Left renal cortex interstitium (tissue), 4 donors: Measurements from ENCODE around the gene KBTBD4. TPM values are rescaled to one million over a fixed set of nuclear protein-coding genes. Genes with fewer than 3 reads are reported as not detected.

ENCODE experiments used
- DNase-seq, 4 donors: peaks; one replicate each; pipeline ENCODE4 v3.0.0-alpha.2; 2013; ENCODE audit warnings: low read depth in 4 of 4, low spot score in 2 of 4, missing footprints in 1 of 4
- polyA plus RNA-seq, 4 donors: library from polyadenylated mRNA; unstranded; fragments of 120-200 nt; gene quantifications; one replicate each; pipeline ENCODE4 v1.2.1, GENCODE V29; 2013; ENCODE audit not compliant: insufficient read length in 4 of 4

KBTBD4 gene
- 10 to 100 TPM; 25.6 to 28.3 (median 26.6) TPM for polyA plus RNA-seq

GRCh38 chr11:47578524-47579494 is at the start of gene KBTBD4, which contains the start of gene NDUFS3:
Gene KBTBD4, minus strand, starts transcription at chr11:47578970. Its CDS starts 19 bp downstream, at chr11:47578951.
Gene NDUFS3, plus strand, starts transcription at chr11:47579074. Its CDS starts 18 bp downstream, at chr11:47579092.
- peak; percentile 83 to 97 (median 88) for DNase-seq

GRCh38 chr11:47628026-47628425 is 49.3 kb upstream of the KBTBD4 start:
- DNase-seq, result no peak

GRCh38 chr11:47626234-47626633 is 47.5 kb upstream of the KBTBD4 start:
- DNase-seq, result no peak

DNA sequence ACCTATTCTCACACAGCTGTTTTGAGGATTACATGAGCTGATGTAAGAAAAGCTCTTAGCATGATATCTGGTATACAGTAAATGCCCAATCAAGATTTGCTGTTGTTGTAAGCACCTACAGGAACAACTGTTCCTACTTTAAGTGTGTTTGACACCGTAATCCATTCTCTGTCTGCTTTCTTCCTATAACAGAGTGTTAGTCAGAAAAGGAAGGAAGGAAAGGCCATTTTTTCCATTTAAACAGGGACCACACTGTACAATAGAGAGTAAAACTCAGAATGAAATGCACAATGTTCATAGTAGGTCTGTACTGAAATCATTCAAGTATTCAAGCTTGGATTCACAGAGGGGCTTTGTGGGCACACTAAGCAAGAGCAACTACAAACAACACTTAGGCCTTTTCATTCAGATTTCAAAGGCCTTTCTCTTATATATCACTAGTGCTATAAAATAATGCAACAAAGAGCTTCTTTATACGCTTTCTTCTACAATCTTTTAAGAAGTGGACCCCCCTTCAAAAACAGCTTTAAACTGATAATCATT is 42.1 kb upstream of the KBTBD4 start:
- no peak for DNase-seq

DNA sequence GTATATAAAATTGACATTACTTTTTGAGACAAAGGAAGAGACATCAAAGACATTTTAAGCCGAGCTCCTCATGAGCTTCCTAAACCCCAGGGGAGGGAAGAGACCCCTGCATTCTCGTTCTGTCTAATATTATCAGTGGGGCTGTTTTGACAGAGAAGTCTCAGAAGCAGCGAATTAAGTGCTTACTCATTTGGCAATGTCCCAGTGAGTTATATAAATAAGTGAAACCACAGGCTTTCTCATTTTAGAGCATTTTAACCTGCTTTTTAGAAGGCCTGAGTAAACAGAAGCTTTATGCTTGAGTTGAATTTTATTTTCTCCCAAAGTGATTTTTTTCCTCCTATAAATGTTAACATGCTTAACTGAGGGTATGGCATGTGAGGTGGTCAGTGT is 38.6 kb upstream of the KBTBD4 start:
- DNase-seq, result no peak

GRCh38 chr11:47616726-47617416 is 38.1 kb upstream of the KBTBD4 start:
- DNase-seq, result peak in 1 of 4 donors; percentile 44

- no peak for DNase-seq
Measured at GRCh38 chr11:47615249-47615648, 36.5 kb upstream of the KBTBD4 start.

- DNase-seq, result no peak
Measured at GRCh38 chr11:47611348-47611794, 32.6 kb upstream of the KBTBD4 start.

- no peak for DNase-seq
Measured at GRCh38 chr11:47609675-47610074, 30.9 kb upstream of the KBTBD4 start.

GRCh38 chr11:47607380-47607779 is 28.6 kb upstream of the KBTBD4 start:
- DNase-seq, result no peak

- no peak for DNase-seq
Measured at GRCh38 chr11:47606731-47607130, 28.0 kb upstream of the KBTBD4 start.

DNA sequence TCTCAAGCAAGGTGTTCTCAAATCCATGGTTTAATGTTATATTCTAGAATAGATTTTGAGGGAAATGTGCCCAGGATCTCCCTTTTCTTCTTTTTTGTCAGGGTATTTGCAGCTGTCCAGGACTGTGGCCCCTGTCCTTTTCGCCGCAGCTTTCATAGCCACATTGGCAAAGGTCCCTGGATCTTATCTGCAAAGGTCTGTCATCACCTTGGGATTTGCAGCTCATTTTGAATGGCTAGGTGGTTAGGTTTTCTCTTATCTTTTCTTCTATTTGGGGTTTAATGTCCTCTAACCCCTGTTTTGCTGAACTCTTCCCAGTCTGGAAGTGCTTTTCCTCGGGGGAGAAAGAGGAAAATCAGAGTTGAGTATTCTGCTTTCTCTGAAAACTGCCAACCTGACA is 27.2 kb upstream of the KBTBD4 start:
- DNase-seq, result no peak

GRCh38 chr11:47603295-47603694 is 24.5 kb upstream of the KBTBD4 start:
- DNase-seq, result no peak

- no peak for DNase-seq
Measured at GRCh38 chr11:47599902-47600301, 21.1 kb upstream of the KBTBD4 start.

- no peak for DNase-seq
Measured at GRCh38 chr11:47595967-47596366, 17.2 kb upstream of the KBTBD4 start.

DNA sequence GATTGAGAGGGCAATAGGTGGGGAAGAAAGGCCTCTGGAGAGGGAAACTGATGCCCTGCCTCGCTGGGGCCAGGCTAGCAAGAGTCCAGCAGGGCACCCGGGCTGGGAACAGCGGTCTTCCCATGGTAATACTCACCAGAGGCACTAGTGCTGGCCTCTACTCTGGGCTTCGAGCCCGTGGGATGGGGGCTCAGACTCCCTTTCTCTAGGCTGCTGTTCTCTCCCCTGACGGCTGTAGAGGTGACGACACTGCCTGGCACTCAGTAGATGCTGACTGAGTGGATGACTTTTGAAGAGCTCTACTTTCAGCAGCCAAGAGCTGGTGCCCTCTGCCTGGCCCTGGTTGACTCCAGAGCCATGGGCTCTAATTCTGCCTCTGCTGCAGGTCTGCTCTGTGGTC is 16.3 kb upstream of the KBTBD4 start:
- no peak for DNase-seq

DNA sequence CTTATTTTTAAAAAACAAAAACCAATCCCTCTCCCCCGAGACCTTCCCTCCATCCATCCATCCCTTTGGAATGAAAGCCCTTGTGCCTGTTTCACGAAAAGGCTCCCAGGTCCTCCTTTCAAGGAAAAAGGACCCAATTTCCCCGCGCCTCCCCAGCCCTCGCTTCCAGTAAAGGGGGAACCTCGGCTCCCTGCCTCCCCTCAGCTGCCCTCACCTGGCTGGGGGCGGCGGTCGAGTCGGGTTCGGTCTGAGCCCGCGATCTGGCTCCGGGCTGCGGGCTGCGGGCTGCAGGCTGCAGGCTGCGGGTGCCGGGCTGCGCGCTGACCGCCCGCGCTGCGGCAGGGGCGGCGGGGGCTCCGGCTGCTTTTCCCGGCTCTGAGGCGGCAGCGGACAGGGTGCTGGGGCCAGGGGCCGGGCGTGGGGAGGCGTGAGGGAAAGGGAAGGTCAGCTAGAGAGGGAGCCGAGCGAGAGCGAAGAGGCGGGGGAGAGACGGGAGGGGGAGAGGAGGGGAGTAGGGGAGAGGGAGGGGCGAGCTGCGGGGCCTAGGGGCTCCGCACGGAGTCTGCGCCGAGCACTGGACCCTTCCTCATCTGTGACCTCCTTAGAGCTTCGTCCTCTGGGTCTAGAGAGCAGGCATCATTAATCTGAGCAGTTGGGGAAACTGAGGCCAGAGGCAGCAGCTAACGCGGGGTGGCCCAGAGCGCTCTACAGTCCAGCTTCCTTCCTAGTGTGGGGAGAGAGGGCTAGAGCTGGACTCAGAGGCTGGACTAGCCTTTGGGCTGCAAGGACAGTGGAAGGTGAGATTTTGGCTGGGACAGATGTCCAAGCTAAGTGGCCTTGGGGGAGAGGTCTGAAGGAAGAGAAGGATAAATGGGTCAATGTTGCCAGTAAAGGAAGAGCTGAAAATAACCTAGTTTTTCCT is 15.4 kb upstream of the KBTBD4 start, which contains the start of gene C1QTNF4:
Gene C1QTNF4, minus strand, starts transcription at position 478 of the 922 bp plus-strand sequence. CDS start 3,601 bp downstream, outside the sequence.
- DNase-seq, result no peak

DNA sequence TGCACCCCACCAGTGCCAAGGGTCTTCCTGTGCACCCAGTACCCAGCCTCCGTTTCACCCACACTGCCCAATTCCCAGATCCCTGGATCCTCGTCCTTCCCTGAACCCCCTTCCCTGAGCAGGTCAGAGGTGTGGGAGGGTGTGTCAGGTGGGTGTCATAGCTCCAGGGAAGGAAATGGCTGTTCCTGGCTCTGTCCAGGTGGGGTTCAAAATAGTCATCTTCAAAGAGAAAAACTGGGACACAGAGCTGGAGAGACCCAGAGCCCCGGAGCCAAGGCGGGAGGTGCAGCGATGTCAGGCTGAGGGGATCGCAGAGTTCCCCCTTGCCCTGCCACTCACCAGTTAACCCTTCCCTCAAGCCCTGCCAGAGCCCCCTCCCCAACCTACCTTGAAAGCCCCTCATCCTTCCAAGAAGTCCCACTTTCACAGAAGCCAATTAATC is 14.7 kb upstream of the KBTBD4 start:
- DNase-seq, result no peak

- DNase-seq, result no peak
Measured at GRCh38 chr11:47592970-47593369, 14.2 kb upstream of the KBTBD4 start.

DNA sequence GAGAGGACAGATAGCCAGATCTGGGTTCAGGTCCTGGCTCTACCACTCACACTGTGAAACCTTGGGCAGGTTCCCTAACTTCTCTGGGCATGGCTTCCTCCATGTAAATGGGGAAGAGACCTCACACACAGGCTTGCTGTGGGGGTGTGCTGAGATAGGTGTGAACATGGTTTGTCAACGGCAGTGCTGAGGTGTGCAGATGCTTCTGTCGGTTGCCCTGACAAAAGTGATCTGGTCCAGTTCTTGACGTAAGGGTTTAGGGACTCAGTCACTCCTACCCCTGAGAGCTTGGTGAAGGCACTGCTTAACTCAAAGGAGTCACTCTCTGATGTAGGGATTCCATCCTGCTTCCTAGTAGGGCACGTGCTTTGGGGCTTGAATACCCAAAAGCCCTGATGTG is 13.5 kb upstream of the KBTBD4 start:
- DNase-seq, result no peak
